HG03432 (cell line): ENCODE data around the gene FER1L5.

Source experiments
- ATAC-seq: cut with Tn5 transposase; IDR thresholded peaks from one replicate; pipeline ENCODE4 v1.9.1; 2021; ENCODE audit warnings: mild to moderate bottlenecking, moderate library complexity; ENCODE audit not compliant: unreplicated experiment

FER1L5 gene

GRCh38 chr2:96694816-96695455 lies 52.4 kb downstream of the FER1L5 start:
- no peak for ATAC-seq

- no peak for ATAC-seq
These were observed 53.0 kb downstream of the FER1L5 start for GRCh38 chr2:96695602-96696001.

GRCh38 chr2:96697476-96697875 lies 54.9 kb downstream of the FER1L5 start:
- ATAC-seq, result no peak

- ATAC-seq, result no peak
These were observed 55.8 kb downstream of the FER1L5 start for GRCh38 chr2:96698221-96698861.

GRCh38 chr2:96699021-96699420 lies 56.5 kb downstream of the FER1L5 start:
- ATAC-seq, result no peak

- ATAC-seq, result no peak
These were observed 57.1 kb downstream of the FER1L5 start for GRCh38 chr2:96699621-96700020.

GRCh38 chr2:96700086-96700485 lies 57.5 kb downstream of the FER1L5 start:
- no peak for ATAC-seq

- no peak for ATAC-seq
These were observed 59.1 kb downstream of the FER1L5 start for GRCh38 chr2:96701636-96702035.

DNA sequence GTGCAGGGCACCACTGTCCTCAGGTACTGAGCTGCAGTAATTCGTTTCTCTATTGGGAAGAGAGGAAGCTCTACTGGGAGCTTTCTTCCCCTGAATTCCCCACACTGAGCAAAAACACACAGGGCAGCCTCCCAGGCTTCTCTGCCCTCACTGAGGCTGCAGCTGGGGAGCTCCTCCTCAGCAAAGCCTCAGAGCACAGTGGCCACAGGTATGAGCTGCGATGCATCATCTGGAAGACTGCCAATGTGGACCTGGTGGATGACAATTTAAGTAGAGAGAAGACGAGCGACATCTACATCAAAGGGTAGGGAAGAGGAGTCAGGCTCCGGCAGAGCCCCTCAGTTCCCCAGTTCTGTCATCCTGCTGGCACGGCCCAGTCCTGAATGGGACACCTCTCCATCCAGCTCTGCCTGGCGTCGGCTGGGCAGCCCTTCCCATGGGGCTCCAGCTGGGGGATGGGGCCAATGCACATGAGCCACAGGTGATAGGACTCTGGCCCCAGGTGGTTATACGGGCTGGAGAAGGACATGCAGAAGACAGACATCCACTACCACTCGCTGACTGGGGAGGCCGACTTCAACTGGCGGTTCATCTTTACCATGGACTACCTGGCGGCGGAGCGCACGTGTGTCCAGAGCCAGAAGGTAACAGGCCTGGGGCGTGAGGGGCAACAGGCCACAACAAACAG lies 59.7 kb downstream of the FER1L5 start:
- no peak for ATAC-seq

GRCh38 chr2:96703021-96703751 lies 60.6 kb downstream of the FER1L5 start:
- ATAC-seq, result no peak

DNA sequence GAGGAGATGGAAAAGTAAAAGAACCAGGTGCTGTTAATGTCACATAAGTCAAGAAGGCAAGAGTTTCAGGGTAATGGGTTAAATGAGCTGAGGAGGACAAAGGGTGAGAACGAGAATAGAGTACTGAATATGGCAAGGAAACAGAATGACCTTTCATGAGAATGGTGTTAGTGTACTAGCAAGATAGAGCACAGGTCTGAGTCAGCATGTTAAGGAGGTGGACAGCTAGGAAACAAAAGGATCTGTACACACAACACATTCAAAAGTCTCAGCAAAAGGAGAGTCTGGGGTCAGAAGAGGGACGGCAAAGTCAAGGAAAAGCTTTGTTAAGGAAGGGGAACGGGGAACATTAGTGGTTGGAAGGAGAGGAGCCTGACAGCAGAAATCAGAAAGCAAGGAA lies 68.4 kb downstream of the FER1L5 start:
- no peak for ATAC-seq

GRCh38 chr2:96715658-96716057 lies 73.1 kb downstream of the FER1L5 start:
- ATAC-seq, result no peak

GRCh38 chr2:96716388-96716787 lies 73.8 kb downstream of the FER1L5 start:
- ATAC-seq, result no peak

DNA sequence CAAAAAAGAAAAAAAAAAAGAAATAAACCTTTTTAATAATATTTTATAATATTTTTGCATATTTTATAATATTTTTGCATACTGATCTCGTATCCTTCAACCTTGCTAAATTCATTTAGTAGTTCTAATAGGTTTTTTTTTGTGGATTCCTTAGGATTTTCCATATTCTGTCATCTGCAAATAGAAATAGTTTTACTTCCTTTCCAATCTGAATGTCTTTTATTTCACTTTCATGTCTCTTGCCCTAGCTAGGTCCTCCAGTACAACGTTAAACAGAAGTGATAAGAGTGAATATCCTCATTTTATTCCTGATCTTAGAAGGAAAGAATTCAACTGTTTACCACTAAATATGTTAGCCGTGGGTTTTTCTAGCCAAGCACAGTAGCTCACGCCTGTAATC lies 83.6 kb downstream of the FER1L5 start:
- ATAC-seq, result no peak

GRCh38 chr2:96727431-96727830 lies 84.9 kb downstream of the FER1L5 start:
- no peak for ATAC-seq

DNA sequence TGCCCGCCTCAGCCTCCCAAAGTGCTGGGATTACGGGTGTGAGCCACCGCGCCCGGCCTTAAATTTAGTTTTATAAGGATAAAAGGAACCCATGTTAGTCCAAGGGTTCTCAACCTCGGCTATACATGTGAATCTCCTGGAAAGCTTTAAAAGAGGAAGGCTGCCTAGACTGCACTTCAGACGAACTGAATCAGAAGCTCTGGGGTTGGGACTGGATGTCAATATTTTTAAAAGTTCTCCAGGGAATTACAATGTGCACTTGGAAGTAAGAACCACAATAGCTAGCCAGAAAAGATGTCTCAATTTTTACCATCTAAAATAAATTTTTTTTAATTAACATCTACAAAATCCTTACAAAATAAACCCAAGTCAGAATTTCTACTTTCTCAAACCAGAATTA lies 87.2 kb downstream of the FER1L5 start:
- ATAC-seq, result no peak

GRCh38 chr2:96730212-96730611 lies 87.6 kb downstream of the FER1L5 start:
- no peak for ATAC-seq

GRCh38 chr2:96733931-96734330 lies 91.4 kb downstream of the FER1L5 start:
- no peak for ATAC-seq

DNA sequence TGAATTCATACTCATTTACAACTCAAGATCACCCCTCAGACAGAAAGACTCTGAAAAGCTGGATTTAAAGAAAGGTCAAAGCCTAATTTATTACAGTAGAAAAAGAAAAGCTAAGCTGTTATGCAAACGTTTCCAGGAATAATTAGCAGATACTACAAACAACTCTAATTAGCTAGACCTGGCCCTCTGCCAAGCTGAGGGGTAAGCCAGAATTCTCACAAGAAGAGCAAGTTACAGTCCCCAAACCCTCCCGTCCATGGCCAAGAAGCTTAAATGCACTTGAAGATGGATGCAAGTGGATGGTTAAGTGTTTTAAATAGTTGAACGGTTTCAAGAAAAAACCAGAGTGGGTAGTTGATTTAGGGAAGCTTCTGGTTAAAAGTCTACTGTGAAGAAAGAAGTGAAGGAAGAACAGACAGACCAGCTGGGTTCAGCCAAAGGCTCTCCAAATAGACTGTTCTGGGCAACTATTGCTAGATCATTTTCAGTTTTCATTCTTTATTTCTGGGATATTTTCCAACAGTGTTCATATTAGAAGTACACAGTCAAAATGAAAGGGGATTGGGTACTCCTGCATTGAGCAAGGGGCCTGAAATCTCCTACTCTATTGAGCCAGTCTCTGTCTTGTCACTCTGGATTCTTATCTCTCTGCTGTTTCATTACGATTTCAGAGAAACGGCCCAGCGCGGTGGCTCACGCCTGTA lies 92.5 kb downstream of the FER1L5 start:
- ATAC-seq, result no peak

DNA sequence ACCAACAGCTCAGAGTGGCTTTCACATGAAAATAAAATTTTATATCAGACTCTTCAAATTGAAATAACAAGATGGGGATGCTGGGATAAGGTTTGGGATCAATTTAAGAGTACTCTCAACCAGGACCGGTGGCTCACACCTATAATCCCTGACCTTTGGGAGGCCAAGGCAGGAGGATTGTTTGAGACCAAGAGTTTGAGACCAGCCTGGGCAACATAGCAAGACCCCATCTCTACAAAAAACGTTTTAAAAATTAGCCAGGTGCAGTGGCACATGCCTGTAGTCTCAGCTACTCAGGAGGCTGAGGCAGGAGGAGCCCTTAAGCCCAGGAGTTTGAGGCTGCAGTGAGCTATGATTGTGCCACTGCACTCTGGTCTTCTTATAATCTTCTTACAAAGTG lies 94.7 kb downstream of the FER1L5 start:
- no peak for ATAC-seq

GRCh38 chr2:96737831-96738230 lies 95.3 kb downstream of the FER1L5 start:
- no peak for ATAC-seq
